Fibroblast of lung (primary cell): ENCODE data around the gene PUS10.

ENCODE experiments used
- EZH2 ChIP-seq: IDR thresholded peaks from 2 replicates; pipeline ENCODE4 v1.5.1; 2012; ENCODE audit warnings: low read length, control low read depth, mild to moderate bottlenecking; ENCODE audit errors: missing control alignments
- TF ChIP-seq, protein P1 (sequence below), 2 donors: IDR thresholded peaks in 1 of 2; conservative IDR thresholded peaks in 1 of 2; 1 replicate in 1 of 2; 2 replicates in 1 of 2; pipeline ENCODE4 v1.5.1; 2011 to 2012; ENCODE audit warnings: low read length in 2 of 2, control low read depth in 1 of 2, inconsistent platforms in 1 of 2, low read depth in 1 of 2, mild to moderate bottlenecking in 1 of 2

DNA sequence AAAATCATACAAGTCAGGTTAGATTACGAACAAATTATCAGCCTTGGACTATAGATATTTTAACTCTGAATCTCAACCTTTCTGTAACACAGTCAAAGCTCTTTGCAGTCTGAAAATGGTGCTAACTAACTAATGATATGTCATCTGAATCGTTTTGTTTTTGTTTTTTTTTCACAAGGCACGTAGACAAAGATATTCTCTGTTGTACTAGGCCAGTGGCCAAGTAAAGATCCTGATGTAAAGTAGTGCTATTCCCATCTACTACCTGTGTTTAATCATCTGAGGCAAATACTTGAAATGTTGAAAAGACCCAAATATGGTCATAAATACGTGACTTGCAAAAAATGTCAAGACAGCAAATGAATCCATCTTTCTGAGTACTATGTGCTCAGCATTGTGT lies 71.0 kb downstream of the PUS10 start:
- TF ChIP-seq, protein P1, sequence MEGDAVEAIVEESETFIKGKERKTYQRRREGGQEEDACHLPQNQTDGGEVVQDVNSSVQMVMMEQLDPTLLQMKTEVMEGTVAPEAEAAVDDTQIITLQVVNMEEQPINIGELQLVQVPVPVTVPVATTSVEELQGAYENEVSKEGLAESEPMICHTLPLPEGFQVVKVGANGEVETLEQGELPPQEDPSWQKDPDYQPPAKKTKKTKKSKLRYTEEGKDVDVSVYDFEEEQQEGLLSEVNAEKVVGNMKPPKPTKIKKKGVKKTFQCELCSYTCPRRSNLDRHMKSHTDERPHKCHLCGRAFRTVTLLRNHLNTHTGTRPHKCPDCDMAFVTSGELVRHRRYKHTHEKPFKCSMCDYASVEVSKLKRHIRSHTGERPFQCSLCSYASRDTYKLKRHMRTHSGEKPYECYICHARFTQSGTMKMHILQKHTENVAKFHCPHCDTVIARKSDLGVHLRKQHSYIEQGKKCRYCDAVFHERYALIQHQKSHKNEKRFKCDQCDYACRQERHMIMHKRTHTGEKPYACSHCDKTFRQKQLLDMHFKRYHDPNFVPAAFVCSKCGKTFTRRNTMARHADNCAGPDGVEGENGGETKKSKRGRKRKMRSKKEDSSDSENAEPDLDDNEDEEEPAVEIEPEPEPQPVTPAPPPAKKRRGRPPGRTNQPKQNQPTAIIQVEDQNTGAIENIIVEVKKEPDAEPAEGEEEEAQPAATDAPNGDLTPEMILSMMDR (conservative IDR thresholded peaks at IDR 0.05 in 1 of 2, IDR thresholded peaks at IDR 0.05 in 1 of 2; ENCODE audit: low read depth in 1 of 2, low read length in 2 of 2), result no peak
- no peak for TF ChIP-seq EZH2
